OCI-LY7 (cell line): ENCODE data around the gene DAPK2. TPM values are rescaled to one million over a fixed set of nuclear protein-coding genes. Genes with fewer than 3 reads are reported as not detected.

Experiments
- BruUV-seq: library from RNA; stranded (reverse); fragments of 400-500 nt; replicated peaks from 2 replicates; lab custom pipeline; 2021; lab: Mats Ljungman, UMichigan
- CTCF ChIA-PET: fragments of 300-600 bp; sonication (Branson Sonifier 250); formaldehyde crosslinking; loops from one replicate; lab custom pipeline; 2022; ENCODE audit warnings: antibody characterized with exemption; ENCODE audit not compliant: unreplicated experiment; lab: Charles Lee
- POLR2A ChIA-PET: fragments of 300-600 bp; sonication (Branson Sonifier 250); formaldehyde crosslinking; loops from one replicate; lab custom pipeline; 2022; ENCODE audit warnings: antibody characterized with exemption; lab: Charles Lee
- DNase-seq: peaks from one replicate; pipeline ENCODE4 v3.0.0-alpha.2; 2015; ENCODE audit warnings: low spot score
- H2AFZ ChIP-seq: fragments of 200-600 bp; sonication (generic), shearing (Covaris generic); 2 replicates; pipeline ENCODE4 v1.6.1; 2014; ENCODE audit warnings: mild to moderate bottlenecking, antibody characterized with exemption, low read length, moderate library complexity
- H3K27ac ChIP-seq: fragments of 200-600 bp; sonication (generic); 2 replicates; pipeline ENCODE4 v1.5.1; 2014; ENCODE audit warnings: mixed run types, low read depth, mild to moderate bottlenecking, moderate library complexity, low read length, inconsistent platforms; ENCODE audit not compliant: poor library complexity, severe bottlenecking
- H3K36me3 ChIP-seq: fragments of 200-600 bp; sonication (generic); 2 replicates; pipeline ENCODE4 v1.6.1; 2014; ENCODE audit warnings: mild to moderate bottlenecking, antibody characterized with exemption, low read length, moderate library complexity, mixed read lengths; ENCODE audit not compliant: insufficient read depth
- H3K4me1 ChIP-seq: fragments of 200-600 bp; sonication (generic); 2 replicates; pipeline ENCODE4 v1.5.1; 2014; ENCODE audit warnings: mild to moderate bottlenecking, low read length; ENCODE audit not compliant: insufficient read depth, poor library complexity, severe bottlenecking
- H3K4me2 ChIP-seq: fragments of 200-600 bp; sonication (generic); 2 replicates; pipeline ENCODE4 v1.6.1; 2014; ENCODE audit warnings: mild to moderate bottlenecking, low read length
- H3K4me3 ChIP-seq: fragments of 200-600 bp; sonication (generic); 2 replicates; pipeline ENCODE4 v1.5.1; 2014; ENCODE audit warnings: mild to moderate bottlenecking, low read depth, low read length; ENCODE audit not compliant: poor library complexity, severe bottlenecking
- H3K79me2 ChIP-seq: fragments of 200-600 bp; sonication (generic); 2 replicates; pipeline ENCODE4 v1.6.1; 2016; ENCODE audit warnings: low read depth, mild to moderate bottlenecking, low read length, moderate library complexity, mixed read lengths; ENCODE audit not compliant: insufficient read depth
- H3K9me2 ChIP-seq: fragments of 200-600 bp; sonication (generic); 2 replicates; pipeline ENCODE4 v1.6.1; 2016; ENCODE audit warnings: mild to moderate bottlenecking, low read length, mixed read lengths; ENCODE audit not compliant: insufficient read depth
- H3K9me3 ChIP-seq: fragments of 200-600 bp; sonication (generic); 2 replicates; pipeline ENCODE4 v1.6.1; 2014; ENCODE audit warnings: mild to moderate bottlenecking, mixed run types, low read length, mixed read lengths
- H4K20me1 ChIP-seq: fragments of 200-600 bp; sonication (generic); 2 replicates; pipeline ENCODE4 v1.6.1; 2014; ENCODE audit warnings: mild to moderate bottlenecking, antibody characterized with exemption, low read length, moderate library complexity, mixed read lengths; ENCODE audit not compliant: insufficient read depth
- EZH2phosphoT487 ChIP-seq: fragments of 200-600 bp; sonication (generic); IDR thresholded peaks from 2 replicates; pipeline ENCODE4 v1.6.1; 2018; ENCODE audit warnings: low read depth, borderline replicate concordance, mild to moderate bottlenecking, mixed run types, antibody characterized with exemption, low read length, moderate library complexity, mixed read lengths
- intact Hi-C: fragments of 100-400 bp; cut with micrococcal nuclease; formaldehyde crosslinking; loops from one replicate; pipeline ENCODE4 v1.10.0; 2022; ENCODE audit not compliant: unreplicated experiment
- total RNA-seq, 2 experiments: library from RNA; depleted of rRNA in 1 of 2; stranded (reverse); fragments of >200 nt in 1 of 2; shearing (Covaris generic) in 1 of 2; gene quantifications; 2 replicates each; pipeline ENCODE4 v1.2.3, GENCODE V29; 2014 to 2022
- TF ChIP-seq, protein P1 (sequence below): fragments of 200-600 bp; sonication (generic); conservative IDR thresholded peaks from 2 replicates; pipeline ENCODE4 v1.5.1; 2014; ENCODE audit warnings: mild to moderate bottlenecking, antibody characterized with exemption, low read length, moderate library complexity, mixed read lengths

DAPK2 gene
- total RNA-seq, 2 experiments from 2014 or later = 0.36 to 1.2 TPM

DNA sequence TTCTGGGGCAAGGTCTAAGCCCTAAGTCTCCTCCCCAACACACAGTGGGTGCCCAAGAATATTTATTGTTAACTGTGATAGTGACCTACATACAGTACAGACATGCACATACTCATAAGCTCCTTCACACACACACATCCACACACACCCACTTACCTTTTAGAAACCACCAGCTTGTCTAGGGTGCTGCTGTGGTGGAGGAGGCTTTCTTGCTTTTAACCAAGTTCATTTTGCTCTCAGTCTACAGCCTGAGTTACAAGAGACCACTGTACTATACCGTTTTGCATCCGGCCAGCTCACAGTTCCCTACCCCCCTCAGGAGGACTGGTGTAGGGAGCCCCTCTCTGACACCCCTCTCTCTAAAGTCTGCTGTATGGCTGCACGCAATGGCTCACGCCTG is 16.7 kb downstream of the DAPK2 start:
- intact Hi-C loops = no loop called here
- H3K79me2 ChIP-seq = no peaks in the 10 kb centered on the region
- H2AFZ ChIP-seq = no peak overlapping the region
- H3K9me2 ChIP-seq = no peaks in the 10 kb centered on the region
- TF ChIP-seq, protein P1, sequence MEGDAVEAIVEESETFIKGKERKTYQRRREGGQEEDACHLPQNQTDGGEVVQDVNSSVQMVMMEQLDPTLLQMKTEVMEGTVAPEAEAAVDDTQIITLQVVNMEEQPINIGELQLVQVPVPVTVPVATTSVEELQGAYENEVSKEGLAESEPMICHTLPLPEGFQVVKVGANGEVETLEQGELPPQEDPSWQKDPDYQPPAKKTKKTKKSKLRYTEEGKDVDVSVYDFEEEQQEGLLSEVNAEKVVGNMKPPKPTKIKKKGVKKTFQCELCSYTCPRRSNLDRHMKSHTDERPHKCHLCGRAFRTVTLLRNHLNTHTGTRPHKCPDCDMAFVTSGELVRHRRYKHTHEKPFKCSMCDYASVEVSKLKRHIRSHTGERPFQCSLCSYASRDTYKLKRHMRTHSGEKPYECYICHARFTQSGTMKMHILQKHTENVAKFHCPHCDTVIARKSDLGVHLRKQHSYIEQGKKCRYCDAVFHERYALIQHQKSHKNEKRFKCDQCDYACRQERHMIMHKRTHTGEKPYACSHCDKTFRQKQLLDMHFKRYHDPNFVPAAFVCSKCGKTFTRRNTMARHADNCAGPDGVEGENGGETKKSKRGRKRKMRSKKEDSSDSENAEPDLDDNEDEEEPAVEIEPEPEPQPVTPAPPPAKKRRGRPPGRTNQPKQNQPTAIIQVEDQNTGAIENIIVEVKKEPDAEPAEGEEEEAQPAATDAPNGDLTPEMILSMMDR = no peak
- TF ChIP-seq EZH2phosphoT487 = no peak
- DNase-seq = no peak
- H4K20me1 ChIP-seq = no peaks in the 10 kb centered on the region
- H3K27ac ChIP-seq = no peak overlapping the region
- ChIA-PET POLR2A (interaction anchor here (0.5 to 0.7 kb wide), 2 partner anchors 346 to 509 kb away, joined by 3 read pairs; no protein-coding TSS in a partner anchor), CTCF (no interaction called here)
- no TSS peak for BruUV-seq
- no peaks in the 10 kb centered on the region for H3K9me3 ChIP-seq
- no peaks in the 10 kb centered on the region for H3K4me1 ChIP-seq
- no peak overlapping the region for H3K4me2 ChIP-seq
- no peak overlapping the region for H3K4me3 ChIP-seq
- H3K36me3 ChIP-seq = no peaks in the 10 kb centered on the region

DNA sequence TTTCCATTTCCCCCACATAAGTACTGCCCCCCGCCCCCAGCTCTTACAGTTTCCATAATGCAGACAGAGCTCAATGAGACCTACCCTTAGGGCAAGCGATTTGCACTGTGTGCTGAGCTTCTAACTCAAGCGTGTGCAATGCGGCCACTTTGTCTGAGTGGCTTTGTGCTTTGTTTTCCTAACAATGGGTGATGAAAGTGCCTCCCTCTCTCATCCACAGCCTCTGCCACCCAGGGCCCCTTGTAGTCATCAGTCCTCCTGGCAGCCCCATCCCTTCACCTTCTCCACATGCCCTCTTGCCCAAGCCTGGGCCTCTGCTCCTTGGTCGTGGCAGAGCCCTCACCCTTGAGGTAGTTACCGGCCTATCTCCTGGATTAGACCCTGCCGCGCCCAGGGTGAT is 17.2 kb downstream of the DAPK2 start:
- intact Hi-C loops = no loop called here
- H3K36me3 ChIP-seq = no peaks in the 10 kb centered on the region
- H3K4me3 ChIP-seq = no peak overlapping the region
- no TSS peak for BruUV-seq
- H3K9me2 ChIP-seq = no peaks in the 10 kb centered on the region
- H3K4me1 ChIP-seq = no peaks in the 10 kb centered on the region
- H3K27ac ChIP-seq = no peak overlapping the region
- no peaks in the 10 kb centered on the region for H4K20me1 ChIP-seq
- H3K79me2 ChIP-seq = no peaks in the 10 kb centered on the region
- ChIA-PET CTCF (no interaction called here), POLR2A (interaction anchor here (0.5 kb wide), 1 partner anchor 509 kb away, joined by 3 read pairs; no protein-coding TSS in a partner anchor)
- H3K9me3 ChIP-seq = no peaks in the 10 kb centered on the region
- DNase-seq = no peak
- H3K4me2 ChIP-seq = no peak overlapping the region
- no peak for TF ChIP-seq EZH2phosphoT487
- TF ChIP-seq, protein P1 = no peak
- H2AFZ ChIP-seq = no peak overlapping the region

DNA sequence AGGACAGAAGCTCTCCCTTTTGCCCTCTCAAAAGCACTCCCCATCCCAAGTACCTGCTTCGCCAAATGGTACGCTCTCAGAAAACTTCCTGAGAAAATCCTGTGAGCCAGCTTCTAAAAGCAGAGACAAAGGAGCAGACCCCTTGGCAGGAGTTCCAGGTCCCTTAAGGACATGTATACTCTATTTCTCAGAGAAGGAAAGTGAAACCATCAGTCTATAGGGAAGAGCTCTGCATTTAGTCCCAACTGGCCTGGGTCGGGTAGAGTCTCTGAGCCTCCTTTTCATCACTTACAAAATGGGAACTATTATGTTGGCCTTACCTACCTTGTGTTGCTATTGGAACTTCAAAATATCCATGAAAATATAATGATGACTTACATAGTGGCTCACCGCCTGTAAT is 19.7 kb downstream of the DAPK2 start:
- intact Hi-C loops = no loop called here
- H4K20me1 ChIP-seq = no peaks in the 10 kb centered on the region
- H2AFZ ChIP-seq = no peak overlapping the region
- no peaks in the 10 kb centered on the region for H3K9me2 ChIP-seq
- BruUV-seq = no TSS peak
- ChIA-PET CTCF (no interaction called here), POLR2A (interaction anchor here (0.6 to 1.1 kb wide), 2 partner anchors 80 to 175 kb away, joined by 3 to 7 read pairs; no protein-coding TSS in a partner anchor)
- no peak overlapping the region for H3K27ac ChIP-seq
- no peaks in the 10 kb centered on the region for H3K36me3 ChIP-seq
- DNase-seq = no peak
- no peaks in the 10 kb centered on the region for H3K79me2 ChIP-seq
- H3K4me3 ChIP-seq = no peak overlapping the region
- H3K4me1 ChIP-seq = no peaks in the 10 kb centered on the region
- no peak overlapping the region for H3K4me2 ChIP-seq
- no peaks in the 10 kb centered on the region for H3K9me3 ChIP-seq
- no peak for TF ChIP-seq EZH2phosphoT487
- TF ChIP-seq, protein P1 = no peak
